ENCODE data around the gene LRRC45.

The LRRC45 gene

DNA sequence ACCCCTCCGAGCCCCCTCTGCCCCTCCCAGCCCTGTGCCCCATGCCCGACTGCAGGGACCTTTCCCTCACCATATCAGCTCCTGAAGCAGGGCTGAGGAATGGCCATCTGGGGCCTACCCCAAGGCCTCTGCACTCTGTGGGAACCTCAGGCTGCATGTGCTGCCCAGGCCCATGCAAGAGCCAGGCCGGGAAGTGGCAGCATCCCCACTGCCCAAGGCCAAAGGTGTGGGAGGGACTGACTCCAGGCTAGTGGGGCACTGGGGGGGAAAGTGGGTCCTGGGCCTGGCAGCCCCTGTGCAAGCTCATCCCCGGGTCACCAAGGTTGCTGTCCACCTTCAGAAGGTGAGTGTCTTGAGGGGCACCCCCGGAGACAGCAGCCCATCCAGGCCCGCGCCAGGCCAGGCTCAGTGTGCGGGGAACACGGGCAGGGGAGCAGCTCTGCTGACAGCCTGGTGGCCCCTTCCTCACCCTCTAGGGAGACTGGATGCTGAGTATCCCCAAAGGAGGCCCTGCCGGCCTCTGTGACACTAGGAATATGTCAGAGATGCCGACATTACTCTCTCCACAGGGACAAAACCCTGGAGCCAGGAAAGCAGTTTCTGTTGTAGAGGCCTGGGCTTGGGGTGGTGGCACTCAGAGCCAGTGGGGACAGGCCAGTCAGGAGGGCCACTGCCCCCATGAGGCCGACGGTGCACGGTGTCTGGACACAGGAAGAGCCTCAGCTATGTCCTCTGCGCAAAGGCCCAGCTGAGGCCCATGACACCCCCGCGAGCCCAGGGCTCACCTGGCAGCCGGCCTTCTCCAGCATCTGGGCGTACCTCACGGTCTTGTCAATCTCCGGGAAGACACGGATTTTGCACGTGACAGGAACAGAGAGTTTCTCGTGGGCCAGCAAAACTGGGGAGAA is 39.2 kb downstream of the LRRC45 start:
- Histone ChIP-seq H3K27ac (ENCODE audit: low read depth, low read length) (no peak overlapping the region), H3K9me2 (replicated peaks; ENCODE audit: insufficient read depth, low read length) (no peaks in the 10 kb centered on the region), H3K27me3 (ENCODE audit: low read length) (no peaks in the 10 kb centered on the region), H2AFZ (ENCODE audit: low read depth, low read length, severe bottlenecking) (no peak overlapping the region), H3F3A (ENCODE audit: insufficient read depth) (no peaks in the 10 kb centered on the region), H3K9me3 (ENCODE audit: insufficient read depth, low read length) (no peaks in the 10 kb centered on the region), H3K36me3 (ENCODE audit: low read length) (no peaks in the 10 kb centered on the region), H3K4me2 (ENCODE audit: low read depth, low read length, poor library complexity, severe bottlenecking) (no peak overlapping the region), H3K4me3 (ENCODE audit: insufficient read depth, low read length, poor library complexity, severe bottlenecking) (no peak overlapping the region), H4K20me1 (ENCODE audit: low read depth, low read length) (no peaks in the 10 kb centered on the region), H3K79me2 (ENCODE audit: insufficient read depth, low read length) (peaks cover 8% of the 10 kb centered on the region; the same call in 1 of the 2 replicates), H3K9ac (ENCODE audit: low read length) (no peak overlapping the region)
- TF ChIP-seq, protein P1, sequence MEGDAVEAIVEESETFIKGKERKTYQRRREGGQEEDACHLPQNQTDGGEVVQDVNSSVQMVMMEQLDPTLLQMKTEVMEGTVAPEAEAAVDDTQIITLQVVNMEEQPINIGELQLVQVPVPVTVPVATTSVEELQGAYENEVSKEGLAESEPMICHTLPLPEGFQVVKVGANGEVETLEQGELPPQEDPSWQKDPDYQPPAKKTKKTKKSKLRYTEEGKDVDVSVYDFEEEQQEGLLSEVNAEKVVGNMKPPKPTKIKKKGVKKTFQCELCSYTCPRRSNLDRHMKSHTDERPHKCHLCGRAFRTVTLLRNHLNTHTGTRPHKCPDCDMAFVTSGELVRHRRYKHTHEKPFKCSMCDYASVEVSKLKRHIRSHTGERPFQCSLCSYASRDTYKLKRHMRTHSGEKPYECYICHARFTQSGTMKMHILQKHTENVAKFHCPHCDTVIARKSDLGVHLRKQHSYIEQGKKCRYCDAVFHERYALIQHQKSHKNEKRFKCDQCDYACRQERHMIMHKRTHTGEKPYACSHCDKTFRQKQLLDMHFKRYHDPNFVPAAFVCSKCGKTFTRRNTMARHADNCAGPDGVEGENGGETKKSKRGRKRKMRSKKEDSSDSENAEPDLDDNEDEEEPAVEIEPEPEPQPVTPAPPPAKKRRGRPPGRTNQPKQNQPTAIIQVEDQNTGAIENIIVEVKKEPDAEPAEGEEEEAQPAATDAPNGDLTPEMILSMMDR (IDR thresholded peaks at IDR 0.05; ENCODE audit: insufficient read depth, low read length, poor library complexity, severe bottlenecking): no peak
- no peak for TF ChIP-seq EZH2phosphoT487 (conservative IDR thresholded peaks at IDR 0.05; ENCODE audit: low read length)

- no peaks in the 10 kb centered on the region for H3K9me3 ChIP-seq (ENCODE audit: insufficient read depth, low read length)
- H3K79me2 ChIP-seq (ENCODE audit: insufficient read depth, low read length): peaks cover 8% of the 10 kb centered on the region; the same call in 1 of the 2 replicates
- no peaks in the 10 kb centered on the region for H3K36me3 ChIP-seq (ENCODE audit: low read length)
- H3K9me2 ChIP-seq (replicated peaks; ENCODE audit: insufficient read depth, low read length): no peaks in the 10 kb centered on the region
- H3K9ac ChIP-seq (ENCODE audit: low read length): no peak overlapping the region
- TF ChIP-seq, protein P1 (IDR thresholded peaks at IDR 0.05; ENCODE audit: insufficient read depth, low read length, poor library complexity, severe bottlenecking): no peak
- no peak for TF ChIP-seq EZH2phosphoT487 (conservative IDR thresholded peaks at IDR 0.05; ENCODE audit: low read length)
- no peak overlapping the region for H2AFZ ChIP-seq (ENCODE audit: low read depth, low read length, severe bottlenecking)
- H3K27ac ChIP-seq (ENCODE audit: low read depth, low read length): no peak overlapping the region
- H3F3A ChIP-seq (ENCODE audit: insufficient read depth): no peaks in the 10 kb centered on the region
- H4K20me1 ChIP-seq (ENCODE audit: low read depth, low read length): no peaks in the 10 kb centered on the region
- H3K4me3 ChIP-seq (ENCODE audit: insufficient read depth, low read length, poor library complexity, severe bottlenecking): no peak overlapping the region
- no peaks in the 10 kb centered on the region for H3K27me3 ChIP-seq (ENCODE audit: low read length)
- no peak overlapping the region for H3K4me2 ChIP-seq (ENCODE audit: low read depth, low read length, poor library complexity, severe bottlenecking)
Observed at GRCh38 chr17:82062984-82063368, 39.9 kb downstream of the LRRC45 start.

DNA sequence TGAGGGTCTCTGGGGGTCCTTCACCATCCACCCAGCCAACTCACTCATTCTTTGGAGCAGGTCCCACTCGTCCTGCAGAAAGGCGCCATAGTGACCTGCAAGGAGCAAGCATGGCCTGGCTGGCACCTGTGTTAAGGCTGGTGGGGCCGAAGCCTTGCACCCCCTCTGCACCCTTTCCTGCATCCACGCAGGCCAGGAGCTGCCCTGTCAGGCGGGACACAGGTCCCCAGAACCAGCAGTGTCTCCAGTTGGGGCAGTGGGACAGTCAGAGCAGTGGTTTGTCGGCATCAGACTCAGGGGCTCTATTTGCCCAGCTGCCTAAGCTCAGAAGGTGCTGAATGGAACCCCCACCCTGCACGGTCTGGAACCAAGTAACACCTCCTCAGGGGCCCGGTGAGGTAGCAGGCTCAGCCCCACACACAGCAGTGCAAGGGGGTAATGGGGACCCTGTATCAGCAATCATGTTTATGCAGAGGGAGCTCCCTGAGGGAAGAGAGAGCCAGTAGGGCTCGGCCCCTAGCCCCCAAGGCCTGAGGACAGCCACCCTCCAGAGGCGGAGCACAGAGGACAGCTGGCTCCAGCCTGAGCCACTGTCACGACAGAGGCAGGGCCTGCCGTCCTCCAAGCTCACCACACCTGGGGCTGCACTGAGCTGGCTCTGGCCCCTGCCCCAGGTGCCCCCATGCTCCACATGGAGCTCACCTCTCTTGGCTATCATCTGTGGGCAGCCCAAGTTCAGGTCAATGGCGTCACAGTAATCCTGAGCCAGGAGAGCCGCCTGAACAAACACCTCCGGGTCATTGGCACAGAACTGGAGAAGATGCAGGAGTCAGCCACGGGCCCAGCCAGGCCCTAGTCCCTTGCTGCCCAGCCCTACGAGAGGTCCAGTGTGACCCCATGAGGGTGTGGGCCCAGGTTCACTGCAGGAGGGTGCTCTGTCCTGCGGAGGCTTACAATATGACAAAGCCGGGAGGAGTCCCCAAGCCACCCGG is 40.6 kb downstream of the LRRC45 start:
- peaks cover 8% of the 10 kb centered on the region; the same call in 1 of the 2 replicates for H3K79me2 ChIP-seq (ENCODE audit: insufficient read depth, low read length)
- H3K27ac ChIP-seq (ENCODE audit: low read depth, low read length): peak overlapping the region; percentile 39; the same call in 1 of the 2 replicates
- H4K20me1 ChIP-seq (ENCODE audit: low read depth, low read length): no peaks in the 10 kb centered on the region
- no peaks in the 10 kb centered on the region for H3K9me2 ChIP-seq (replicated peaks; ENCODE audit: insufficient read depth, low read length)
- H3K36me3 ChIP-seq (ENCODE audit: low read length): no peaks in the 10 kb centered on the region
- H3F3A ChIP-seq (ENCODE audit: insufficient read depth): no peaks in the 10 kb centered on the region
- H3K9ac ChIP-seq (ENCODE audit: low read length): peak overlapping the region; percentile 92
- TF ChIP-seq EZH2phosphoT487 (conservative IDR thresholded peaks at IDR 0.05; ENCODE audit: low read length): no peak
- TF ChIP-seq, protein P1 (IDR thresholded peaks at IDR 0.05; ENCODE audit: insufficient read depth, low read length, poor library complexity, severe bottlenecking): no peak
- H3K4me2 ChIP-seq (ENCODE audit: low read depth, low read length, poor library complexity, severe bottlenecking): peak overlapping the region; percentile 62
- no peaks in the 10 kb centered on the region for H3K27me3 ChIP-seq (ENCODE audit: low read length)
- no peaks in the 10 kb centered on the region for H3K9me3 ChIP-seq (ENCODE audit: insufficient read depth, low read length)
- no peak overlapping the region for H2AFZ ChIP-seq (ENCODE audit: low read depth, low read length, severe bottlenecking)
- H3K4me3 ChIP-seq (ENCODE audit: insufficient read depth, low read length, poor library complexity, severe bottlenecking): no peak overlapping the region
